Measurements from ENCODE around the gene SEC22B.
"Not testable (repeated sequence)": the region's sequence is repeated elsewhere in the genome, so short reads cannot be mapped to it uniquely, and the experiment has no call there.

The SEC22B gene

DNA sequence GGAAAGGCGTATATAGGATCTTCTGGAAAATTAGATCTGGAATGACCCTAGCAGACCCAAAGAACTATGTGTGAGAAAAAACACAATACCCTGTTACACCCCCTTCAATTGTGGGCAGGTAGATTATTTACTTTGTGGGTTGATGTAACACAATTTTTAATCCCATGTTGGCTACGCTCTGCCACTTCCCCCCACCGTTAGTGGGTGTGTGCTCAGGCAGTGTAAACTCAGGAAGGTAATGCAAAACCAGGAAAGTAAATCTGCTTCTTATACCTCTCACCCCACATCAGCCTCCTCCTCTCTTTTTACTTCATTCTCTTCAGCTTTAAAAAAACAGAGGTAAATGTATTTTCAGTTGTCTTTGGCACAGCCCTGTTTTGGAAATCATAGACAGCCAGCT, 63.2 kb downstream of the SEC22B start:
- H3K4me3 Mint-ChIP-seq; H3K9me3 Mint-ChIP-seq; H3K27ac Mint-ChIP-seq; H3K36me3 Mint-ChIP-seq (ENCODE audit: low read depth); H3K27me3 Mint-ChIP-seq (ENCODE audit: low read depth); DNase-seq (ENCODE audit: low spot score): not testable (repeated sequence)
- H3K4me1 Mint-ChIP-seq (ENCODE audit: low read depth): peaks cover 12% of the 10 kb centered on the region

- not testable (repeated sequence) for DNase-seq (ENCODE audit: low spot score); H3K4me1 Mint-ChIP-seq (ENCODE audit: low read depth); H3K27me3 Mint-ChIP-seq (ENCODE audit: low read depth); H3K36me3 Mint-ChIP-seq (ENCODE audit: low read depth); H3K9me3 Mint-ChIP-seq; H3K4me3 Mint-ChIP-seq; H3K27ac Mint-ChIP-seq
These were observed 64.1 kb downstream of the SEC22B start for GRCh38 chr1:120112212-120112611.

DNA sequence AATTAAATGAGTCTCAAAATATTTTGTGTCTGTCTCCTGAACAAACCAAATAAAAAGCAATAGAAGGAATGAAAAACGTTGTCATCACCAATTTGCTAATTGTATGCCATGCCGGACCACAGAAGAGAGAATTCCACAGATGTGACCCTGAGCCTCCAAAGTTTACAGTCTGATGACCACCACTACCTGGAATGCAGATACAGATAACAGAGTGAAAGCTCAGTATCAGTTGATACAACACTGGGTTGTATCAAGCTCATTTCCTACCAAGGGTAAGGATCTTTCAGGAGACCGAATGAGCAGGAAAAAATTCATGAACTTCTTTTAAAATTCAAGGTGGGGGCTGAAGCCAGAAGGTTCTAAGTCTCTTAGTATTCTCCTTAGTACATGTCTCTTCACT, 64.5 kb downstream of the SEC22B start:
- not testable (repeated sequence) for DNase-seq (ENCODE audit: low spot score); H3K4me1 Mint-ChIP-seq (ENCODE audit: low read depth); H3K9me3 Mint-ChIP-seq; H3K27me3 Mint-ChIP-seq (ENCODE audit: low read depth); H3K36me3 Mint-ChIP-seq (ENCODE audit: low read depth); H3K4me3 Mint-ChIP-seq; H3K27ac Mint-ChIP-seq

DNA sequence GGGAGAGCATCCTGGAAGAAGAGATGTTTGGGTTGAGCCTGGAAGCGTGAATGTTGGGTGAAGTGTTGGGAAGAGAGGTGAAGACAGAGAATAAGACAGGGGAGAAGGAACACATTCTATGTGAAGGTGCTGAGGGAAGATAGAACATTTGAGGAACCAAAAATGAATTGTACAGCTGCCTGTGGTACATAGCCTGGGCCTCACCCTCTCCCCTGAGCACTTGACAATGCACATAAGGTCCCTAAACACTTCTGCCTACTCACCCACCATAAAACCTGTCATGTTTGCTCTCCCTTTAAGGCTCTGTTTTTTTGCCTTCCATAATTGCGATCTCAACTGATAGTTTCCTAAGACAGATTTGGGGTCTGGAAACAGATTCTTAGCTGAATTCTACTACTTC, 65.3 kb downstream of the SEC22B start:
- H3K27ac Mint-ChIP-seq; H3K9me3 Mint-ChIP-seq; DNase-seq (ENCODE audit: low spot score); H3K4me1 Mint-ChIP-seq (ENCODE audit: low read depth); H3K4me3 Mint-ChIP-seq; H3K27me3 Mint-ChIP-seq (ENCODE audit: low read depth); H3K36me3 Mint-ChIP-seq (ENCODE audit: low read depth): not testable (repeated sequence)

GRCh38 chr1:120109656-120110055, 66.7 kb downstream of the SEC22B start:
- H3K4me3 Mint-ChIP-seq; H3K27me3 Mint-ChIP-seq (ENCODE audit: low read depth); H3K27ac Mint-ChIP-seq: not testable (repeated sequence)

GRCh38 chr1:120109180-120109579, 67.1 kb downstream of the SEC22B start:
- not testable (repeated sequence) for H3K27ac Mint-ChIP-seq; DNase-seq (ENCODE audit: low spot score); H3K9me3 Mint-ChIP-seq; H3K36me3 Mint-ChIP-seq (ENCODE audit: low read depth); H3K4me3 Mint-ChIP-seq; H3K27me3 Mint-ChIP-seq (ENCODE audit: low read depth)
- peaks cover 15% of the 10 kb centered on the region for H3K4me1 Mint-ChIP-seq (ENCODE audit: low read depth)

More at GRCh38 chr1:120109656-120110055, 66.7 kb downstream of the SEC22B start:
- peaks cover 15% of the 10 kb centered on the region for H3K4me1 Mint-ChIP-seq (ENCODE audit: low read depth)
- not testable (repeated sequence) for DNase-seq (ENCODE audit: low spot score); H3K9me3 Mint-ChIP-seq; H3K36me3 Mint-ChIP-seq (ENCODE audit: low read depth)

GRCh38 chr1:120105288-120105687, 71.0 kb downstream of the SEC22B start:
- Mint-ChIP-seq H3K4me1 (ENCODE audit: low read depth) (peaks cover 11% of the 10 kb centered on the region), H3K4me3 (peak overlapping the region; percentile 48)
- not testable (repeated sequence) for H3K9me3 Mint-ChIP-seq; H3K27ac Mint-ChIP-seq; DNase-seq (ENCODE audit: low spot score); H3K36me3 Mint-ChIP-seq (ENCODE audit: low read depth); H3K27me3 Mint-ChIP-seq (ENCODE audit: low read depth)

GRCh38 chr1:120103768-120104167, 72.6 kb downstream of the SEC22B start:
- H3K4me3 Mint-ChIP-seq; H3K36me3 Mint-ChIP-seq (ENCODE audit: low read depth): not testable (repeated sequence)
- peaks cover 12% of the 10 kb centered on the region for H3K4me1 Mint-ChIP-seq (ENCODE audit: low read depth)

GRCh38 chr1:120101593-120101992, 74.7 kb downstream of the SEC22B start:
- DNase-seq (ENCODE audit: low spot score); H3K27ac Mint-ChIP-seq; H3K4me3 Mint-ChIP-seq; H3K9me3 Mint-ChIP-seq; H3K36me3 Mint-ChIP-seq (ENCODE audit: low read depth); H3K27me3 Mint-ChIP-seq (ENCODE audit: low read depth): not testable (repeated sequence)
- peaks cover 12% of the 10 kb centered on the region for H3K4me1 Mint-ChIP-seq (ENCODE audit: low read depth)

More at GRCh38 chr1:120103768-120104167, 72.6 kb downstream of the SEC22B start:
- not testable (repeated sequence) for H3K27ac Mint-ChIP-seq; H3K27me3 Mint-ChIP-seq (ENCODE audit: low read depth); H3K9me3 Mint-ChIP-seq; DNase-seq (ENCODE audit: low spot score)
